Fibroblast of mammary gland (primary cell): ENCODE data around the gene PASK.

Experiments
- DNase-seq: peaks from one replicate; pipeline ENCODE4 v3.0.0-alpha.2; 2010; ENCODE audit warnings: low read depth
- H3K4me3 ChIP-seq: 2 replicates; pipeline ENCODE4 v1.5.1; 2011; ENCODE audit warnings: low read depth, mild to moderate bottlenecking, low read length, moderate library complexity; ENCODE audit not compliant: control insufficient read depth
- CTCF ChIP-seq: conservative IDR thresholded peaks from 2 replicates; pipeline ENCODE4 v1.5.1; 2011; ENCODE audit warnings: low read depth, low read length, inconsistent platforms; ENCODE audit not compliant: control insufficient read depth, insufficient read depth

Gene PASK

GRCh38 chr2:241156971-241157441, 7.7 kb upstream of the PASK start:
- no peak for TF ChIP-seq CTCF
- H3K4me3 ChIP-seq, result no peak overlapping the region

GRCh38 chr2:241155936-241156335, 6.7 kb upstream of the PASK start:
- no peak for DNase-seq
- no peak for TF ChIP-seq CTCF
- H3K4me3 ChIP-seq, result no peak overlapping the region

More at GRCh38 chr2:241156971-241157441, 7.7 kb upstream of the PASK start:
- DNase-seq, result no peak

- no peak for TF ChIP-seq CTCF
- DNase-seq, result peak; percentile 98
- H3K4me3 ChIP-seq, result no peak overlapping the region
These were observed 5.6 kb upstream of the PASK start for GRCh38 chr2:241154915-241155314.

- TF ChIP-seq CTCF, result no peak
- DNase-seq, result peak; percentile 77
- no peak overlapping the region for H3K4me3 ChIP-seq
These were observed 4.3 kb upstream of the PASK start for GRCh38 chr2:241153616-241154015.

GRCh38 chr2:241151934-241152660, 2.8 kb upstream of the PASK start:
- TF ChIP-seq CTCF, result no peak
- no peak overlapping the region for H3K4me3 ChIP-seq
- no peak for DNase-seq

GRCh38 chr2:241150660-241151530, 1.6 kb upstream of the PASK start:
- H3K4me3 ChIP-seq, result peak overlapping the region; percentile 72
- DNase-seq, result peak; percentile 53
- no peak for TF ChIP-seq CTCF
